Common myeloid progenitor, CD34-positive (primary cell): ENCODE measurements around the gene CABLES1.
A peak's percentile ranks its signal among the peaks of the same experiment; 100 is the strongest.

Experiments used
- CTCF ChIA-PET: fragments of 350-600 bp; sonication (Branson Sonifier 250); formaldehyde crosslinking; loops from one replicate; lab custom pipeline; 2021; ENCODE audit warnings: antibody characterized with exemption; lab: Charles Lee
- POLR2A ChIA-PET: fragments of 350-600 bp; sonication (Branson Sonifier 250); formaldehyde crosslinking; loops from one replicate; lab custom pipeline; 2021; ENCODE audit warnings: antibody characterized with exemption; lab: Charles Lee
- DNase-seq, 3 donors: peaks; one replicate each; pipeline versions ENCODE4 v3.0.0 to v3.0.0-alpha.2; 2013
- H3K27ac ChIP-seq, 2 experiments: 1 replicate in 1 of 2; 2 replicates in 1 of 2; pipeline ENCODE4 v1.7.0; 2013; ENCODE audit warnings: inconsistent platforms in 2 of 2, low read length in 2 of 2, mild to moderate bottlenecking in 2 of 2, low read depth in 1 of 2, moderate library complexity in 1 of 2; ENCODE audit not compliant: severe bottlenecking in 2 of 2, insufficient read depth in 1 of 2, poor library complexity in 1 of 2
- H3K27me3 ChIP-seq, 5 experiments: replicated peaks in 2 of 5; 1 replicate in 3 of 5; 2 replicates in 2 of 5; pipeline versions ENCODE4 v1.6.1 to v1.7.0; 2013; ENCODE audit warnings: low read length in 4 of 5, mild to moderate bottlenecking in 2 of 5, moderate library complexity in 2 of 5, inconsistent platforms in 1 of 5; ENCODE audit not compliant: insufficient read depth in 5 of 5, control insufficient read depth in 4 of 5
- H3K36me3 ChIP-seq, 4 experiments: 1 replicate in 2 of 4; 2 replicates in 2 of 4; pipeline versions ENCODE4 v1.6.1 to v1.7.0; 2013; ENCODE audit warnings: low read length in 3 of 4, control low read depth in 1 of 4, mild to moderate bottlenecking in 1 of 4; ENCODE audit not compliant: control insufficient read depth in 4 of 4, insufficient read depth in 4 of 4
- H3K4me1 ChIP-seq, 4 experiments: 1 replicate in 3 of 4; 2 replicates in 1 of 4; pipeline versions ENCODE4 v1.6.1 to v1.7.1; 2013; ENCODE audit warnings: low read length in 3 of 4, mild to moderate bottlenecking in 3 of 4, control low read depth in 1 of 4, inconsistent platforms in 1 of 4, moderate library complexity in 1 of 4; ENCODE audit not compliant: control insufficient read depth in 4 of 4, insufficient read depth in 4 of 4; ENCODE audit errors: control extremely low read depth in 1 of 4
- H3K4me3 ChIP-seq, 7 experiments: 1 replicate in 4 of 7; 2 replicates in 3 of 7; pipeline versions ENCODE4 v1.5.1 to v1.7.0; 2013; ENCODE audit warnings: mild to moderate bottlenecking in 7 of 7, low read length in 6 of 7, moderate library complexity in 6 of 7, inconsistent platforms in 2 of 7, low read depth in 2 of 7, control low read depth in 1 of 7; ENCODE audit not compliant: insufficient read depth in 4 of 7, control insufficient read depth in 1 of 7; ENCODE audit errors: extremely low read depth in 1 of 7
- H3K9me3 ChIP-seq, 5 experiments: 1 replicate in 4 of 5; 2 replicates in 1 of 5; pipeline versions ENCODE4 v1.6.1 to v1.7.1; 2013; ENCODE audit warnings: low read length in 4 of 5, mild to moderate bottlenecking in 2 of 5, inconsistent platforms in 1 of 5, low read depth in 1 of 5, moderate library complexity in 1 of 5; ENCODE audit not compliant: control insufficient read depth in 4 of 5, insufficient read depth in 2 of 5; ENCODE audit errors: control extremely low read depth in 1 of 5
- WGBS: methylation state at CpG from one replicate; pipeline ENCODE4 v1.1.5; 2013; ENCODE audit not compliant: insufficient coverage; 5-methylcytosine and 5-hydroxymethylcytosine counted together

The CABLES1 gene

GRCh38 chr18:23236876-23237468 is 101.7 kb downstream of the CABLES1 start:
- Histone ChIP-seq H3K27me3 (no peaks in the 10 kb centered on the region), H3K4me3 (no peak overlapping the region), H3K36me3 (peaks cover 0 to 32% (median 8%) of the 10 kb centered on the region in 4 experiments), H3K9me3 (no peaks in the 10 kb centered on the region), H3K27ac (no peak overlapping the region), H3K4me1 (peaks cover 3 to 26% (median 20%) of the 10 kb centered on the region in 4 experiments)
- ChIA-PET POLR2A (no interaction called here), CTCF (interaction anchor here (0.7 to 5.1 kb wide), 14 partner anchors 9 to 142 kb away, joined by 3 to 31 read pairs (median 3); no protein-coding TSS in a partner anchor)
- WGBS, result 94% methylated on average over 13 of the region's 13 CpGs
- no peak for DNase-seq

DNA sequence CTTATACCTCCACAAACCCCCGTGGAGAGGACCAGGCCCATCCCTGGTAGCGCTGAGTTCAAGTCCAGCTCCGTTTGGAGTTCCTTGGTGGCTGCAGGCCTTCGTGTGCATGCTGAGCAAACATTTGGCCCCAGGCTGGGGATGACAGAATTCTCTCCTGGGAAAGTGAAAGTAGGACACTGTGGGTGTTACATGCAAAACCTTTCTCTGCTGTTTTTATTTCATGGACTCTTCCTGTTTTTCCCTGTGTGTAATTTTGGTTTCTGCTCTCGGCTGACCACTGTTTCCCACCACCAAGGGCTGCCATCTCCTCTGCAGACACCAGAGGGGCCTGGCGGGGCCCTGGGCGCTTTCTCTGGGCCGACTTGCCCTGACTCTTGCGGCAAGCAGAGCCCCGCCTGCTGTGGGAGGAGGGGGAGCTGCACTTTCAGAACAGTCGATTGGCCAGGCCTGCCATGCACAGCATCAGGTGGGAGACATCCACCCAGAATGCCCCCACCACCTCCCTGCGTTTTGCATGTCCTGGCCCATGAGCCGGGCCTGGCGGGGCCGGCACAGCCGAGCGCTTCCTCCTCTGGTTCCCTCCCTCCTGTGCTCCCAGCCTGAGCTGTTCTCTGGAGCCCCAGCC is 102.4 kb downstream of the CABLES1 start:
- H3K36me3 ChIP-seq, result peaks cover 0 to 32% (median 10%) of the 10 kb centered on the region in 4 experiments
- H3K4me1 ChIP-seq, result peaks cover 2 to 22% (median 18%) of the 10 kb centered on the region in 4 experiments
- ChIA-PET CTCF (interaction anchor here (0.7 to 5.1 kb wide), 13 partner anchors 10 to 141 kb away, joined by 3 to 31 read pairs (median 3); no protein-coding TSS in a partner anchor), POLR2A (interaction anchor here (1.0 kb wide), 1 partner anchor 22 kb away, joined by 3 read pairs; no protein-coding TSS in a partner anchor)
- peak overlapping the region in 4 of 7 experiments; percentile 2 to 59 (median 40) for H3K4me3 ChIP-seq
- H3K27ac ChIP-seq, result peak overlapping the region; percentile 34 to 78
- 23% methylated on average over 15 of the region's 17 CpGs for WGBS
- DNase-seq, result peak; percentile 60 to 69 (median 69)
- no peaks in the 10 kb centered on the region for H3K27me3 ChIP-seq
- no peaks in the 10 kb centered on the region for H3K9me3 ChIP-seq

DNA sequence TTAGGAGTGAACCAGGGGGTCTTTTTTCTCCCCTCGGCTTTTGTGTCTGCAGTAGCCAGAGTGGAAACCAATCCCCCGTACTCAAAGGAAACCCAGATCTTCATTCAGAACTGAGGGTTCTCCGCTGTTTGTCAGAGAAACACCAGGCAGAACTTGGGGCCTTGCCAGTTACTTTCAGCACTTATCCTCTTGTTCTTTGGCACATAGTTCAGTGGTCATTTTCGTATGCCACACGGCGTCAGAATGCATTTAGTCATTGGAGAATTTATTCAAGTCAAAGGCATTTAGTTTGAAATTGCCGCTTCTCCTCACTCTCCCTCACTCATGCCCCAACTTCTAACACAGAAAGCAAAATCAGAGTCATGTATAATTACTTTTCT is 102.9 kb downstream of the CABLES1 start:
- Histone ChIP-seq H3K27ac (peak overlapping the region; percentile 34 to 78), H3K27me3 (no peaks in the 10 kb centered on the region), H3K4me3 (peak overlapping the region in 4 of 7 experiments; percentile 2 to 59 (median 40)), H3K9me3 (no peaks in the 10 kb centered on the region), H3K4me1 (peaks cover 2 to 24% (median 19%) of the 10 kb centered on the region in 4 experiments), H3K36me3 (peaks cover 0 to 30% (median 10%) of the 10 kb centered on the region in 4 experiments)
- DNase-seq, result peak in 2 of 3 donors; percentile 28 to 30
- 34% methylated on average over 7 of the region's 7 CpGs for WGBS
- ChIA-PET POLR2A (interaction anchor here (1.0 kb wide), 1 partner anchor 22 kb away, joined by 3 read pairs; no protein-coding TSS in a partner anchor), CTCF (interaction anchor here (0.9 to 5.1 kb wide), 9 partner anchors 11 to 141 kb away, joined by 3 to 31 read pairs (median 3); no protein-coding TSS in a partner anchor)

DNA sequence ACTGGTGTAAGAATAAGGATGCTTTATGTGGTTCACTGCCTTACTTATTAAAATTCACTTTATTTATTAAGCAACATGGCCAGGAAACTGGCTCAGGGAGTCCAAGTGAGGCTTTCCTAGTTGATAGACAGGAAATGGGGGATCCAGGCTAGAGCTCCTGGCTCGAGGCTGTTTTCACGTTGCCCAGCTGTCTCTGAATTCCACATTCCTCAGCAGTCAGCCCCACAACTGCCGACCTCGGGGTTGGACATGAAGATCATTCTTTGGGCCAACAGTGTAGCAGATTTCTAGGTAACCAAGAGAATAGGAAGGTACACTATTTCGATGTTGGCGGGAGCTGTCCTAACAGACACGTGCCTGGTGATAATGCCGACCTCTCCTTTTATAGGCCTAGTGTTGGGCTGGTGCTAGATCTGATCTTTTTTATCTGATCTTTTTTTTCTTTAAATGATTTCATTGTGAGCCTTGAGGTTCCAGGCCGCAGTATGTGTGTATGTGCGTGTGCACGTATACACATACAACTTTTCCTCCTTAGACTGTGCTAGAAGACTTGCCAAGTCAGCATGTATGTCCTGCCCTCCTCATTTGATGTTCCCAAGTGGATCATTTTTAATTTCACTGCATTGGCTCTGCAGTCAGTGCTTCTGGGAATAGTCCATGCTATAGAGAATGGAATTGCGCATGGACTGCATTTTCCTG is 103.5 kb downstream of the CABLES1 start:
- ChIA-PET POLR2A (no interaction called here), CTCF (interaction anchor here (5.1 kb wide), 1 partner anchor 21 kb away, joined by 31 read pairs; no protein-coding TSS in a partner anchor)
- H3K9me3 ChIP-seq, result no peaks in the 10 kb centered on the region
- H3K4me3 ChIP-seq, result no peak overlapping the region
- H3K36me3 ChIP-seq, result peaks cover 0 to 25% (median 10%) of the 10 kb centered on the region in 4 experiments
- H3K27ac ChIP-seq, result peak overlapping the region; percentile 34 to 78
- H3K4me1 ChIP-seq, result peaks cover 2 to 27% (median 20%) of the 10 kb centered on the region in 4 experiments
- WGBS, result 89% methylated on average over 12 of the region's 12 CpGs
- no peak for DNase-seq
- no peaks in the 10 kb centered on the region for H3K27me3 ChIP-seq

DNA sequence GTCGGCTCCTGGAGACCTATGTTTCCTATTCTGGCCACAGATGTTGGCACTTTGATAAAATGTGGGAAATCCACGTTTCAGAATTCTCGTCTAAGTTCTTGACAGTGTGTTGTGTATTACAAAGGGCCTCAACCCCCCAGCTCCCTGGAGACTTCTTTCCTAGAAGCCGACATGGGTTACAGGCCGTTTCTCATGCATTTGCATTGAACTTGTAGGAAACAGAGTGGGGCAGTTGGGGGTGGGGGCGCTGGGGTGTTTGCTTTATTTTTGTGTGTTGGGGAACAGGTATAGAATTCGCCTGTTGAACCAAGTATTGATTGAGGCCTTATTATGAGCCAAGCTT is 104.0 kb downstream of the CABLES1 start:
- ChIA-PET CTCF (interaction anchor here (1.5 kb wide), 1 partner anchor 208 kb away, joined by 3 read pairs; no protein-coding TSS in a partner anchor), POLR2A (no interaction called here)
- no peak for DNase-seq

GRCh38 chr18:23239885-23240608 is 104.8 kb downstream of the CABLES1 start:
- DNase-seq, result no peak
- Histone ChIP-seq H3K4me1 (peaks cover 2 to 27% (median 20%) of the 10 kb centered on the region in 4 experiments), H3K36me3 (peaks cover 0 to 22% (median 11%) of the 10 kb centered on the region in 4 experiments), H3K4me3 (no peak overlapping the region), H3K9me3 (no peaks in the 10 kb centered on the region), H3K27me3 (no peaks in the 10 kb centered on the region), H3K27ac (no peak overlapping the region)
- WGBS, result 98% methylated on average over 6 of the region's 10 CpGs
- ChIA-PET CTCF (interaction anchor here (1.5 to 2.9 kb wide), 2 partner anchors 12 to 208 kb away, joined by 3 to 8 read pairs; no protein-coding TSS in a partner anchor), POLR2A (no interaction called here)

More for the DNA sequence above, 104.0 kb downstream of the CABLES1 start:
- Histone ChIP-seq H3K27me3 (no peaks in the 10 kb centered on the region), H3K4me3 (no peak overlapping the region), H3K9me3 (no peaks in the 10 kb centered on the region), H3K27ac (no peak overlapping the region), H3K4me1 (peaks cover 2 to 27% (median 20%) of the 10 kb centered on the region in 4 experiments), H3K36me3 (peaks cover 0 to 25% (median 10%) of the 10 kb centered on the region in 4 experiments)
- WGBS, result 94% methylated on average over 2 of the region's 7 CpGs
